KOPT-K1 (cell line): ENCODE results near the gene ADAM22.

Experiments
- H3K27ac ChIP-seq: fragments of 200-600 bp; sonication (generic); 2 replicates; pipeline ENCODE4 v1.5.1; 2016; ENCODE audit warnings: antibody characterized with exemption, mild to moderate bottlenecking, low read depth, low read length; ENCODE audit not compliant: poor library complexity, severe bottlenecking
- H3K36me3 ChIP-seq: fragments of 200-600 bp; sonication (generic); 2 replicates; pipeline ENCODE4 v1.5.1; 2017; ENCODE audit warnings: antibody characterized with exemption, mild to moderate bottlenecking, low read length, moderate library complexity; ENCODE audit not compliant: insufficient read depth
- H3K9me3 ChIP-seq: fragments of 200-600 bp; sonication (generic); 2 replicates; pipeline ENCODE4 v1.5.1; 2017; ENCODE audit warnings: antibody characterized with exemption, low read length, mild to moderate bottlenecking; ENCODE audit not compliant: insufficient read depth, poor library complexity, severe bottlenecking

The ADAM22 gene

GRCh38 chr7:88041583-88041982 lies 107.5 kb downstream of the ADAM22 start:
- Histone ChIP-seq H3K9me3 (no peaks in the 10 kb centered on the region), H3K36me3 (no peaks in the 10 kb centered on the region), H3K27ac (peak overlapping the region; percentile 30)

- Histone ChIP-seq H3K36me3 (no peaks in the 10 kb centered on the region), H3K9me3 (no peaks in the 10 kb centered on the region), H3K27ac (peak overlapping the region; percentile 30)
These were observed 108.1 kb downstream of the ADAM22 start for GRCh38 chr7:88042157-88042556.

DNA sequence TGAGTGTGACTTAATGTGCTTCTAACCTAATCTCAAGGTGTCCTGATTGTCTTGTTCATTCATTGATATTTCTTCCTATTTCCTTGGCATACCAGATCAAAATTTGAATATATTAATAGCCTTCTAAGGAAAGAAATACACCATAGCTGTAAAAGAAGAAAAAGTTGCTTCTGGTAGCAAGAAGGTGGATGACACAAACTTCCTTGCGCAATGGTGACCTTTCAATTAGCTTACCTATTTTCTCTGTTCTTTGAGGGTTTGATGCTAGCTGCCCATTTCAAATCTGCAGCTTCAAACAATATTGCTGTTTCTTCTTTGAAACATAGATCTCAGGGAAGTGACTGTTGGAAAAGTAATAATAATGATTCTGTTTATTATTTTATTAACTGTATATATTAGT lies 108.8 kb downstream of the ADAM22 start:
- Histone ChIP-seq H3K9me3 (no peaks in the 10 kb centered on the region), H3K27ac (peak overlapping the region; percentile 30)

DNA sequence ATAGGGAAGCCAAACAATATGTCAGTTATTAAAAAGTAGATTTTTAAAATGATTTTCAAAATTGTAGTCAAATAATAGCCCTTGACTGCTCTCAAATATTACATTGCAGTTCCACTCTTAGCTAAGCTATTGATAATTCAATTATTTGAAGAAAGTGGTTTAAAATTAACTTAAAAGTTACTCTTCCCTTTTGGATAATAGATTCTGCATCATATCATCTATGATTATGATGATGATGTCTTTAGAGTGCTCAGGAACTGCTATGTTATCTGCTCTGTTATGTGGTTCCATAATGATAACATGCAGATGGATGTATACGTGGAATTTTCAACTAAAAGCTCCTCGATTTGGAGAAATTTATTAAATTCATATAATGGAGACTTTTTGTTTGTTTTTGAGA lies 110.0 kb downstream of the ADAM22 start:
- H3K9me3 ChIP-seq, result no peaks in the 10 kb centered on the region
- no peak overlapping the region for H3K27ac ChIP-seq
- H3K36me3 ChIP-seq, result no peaks in the 10 kb centered on the region

More for the DNA sequence above, 108.8 kb downstream of the ADAM22 start:
- H3K36me3 ChIP-seq, result no peaks in the 10 kb centered on the region

DNA sequence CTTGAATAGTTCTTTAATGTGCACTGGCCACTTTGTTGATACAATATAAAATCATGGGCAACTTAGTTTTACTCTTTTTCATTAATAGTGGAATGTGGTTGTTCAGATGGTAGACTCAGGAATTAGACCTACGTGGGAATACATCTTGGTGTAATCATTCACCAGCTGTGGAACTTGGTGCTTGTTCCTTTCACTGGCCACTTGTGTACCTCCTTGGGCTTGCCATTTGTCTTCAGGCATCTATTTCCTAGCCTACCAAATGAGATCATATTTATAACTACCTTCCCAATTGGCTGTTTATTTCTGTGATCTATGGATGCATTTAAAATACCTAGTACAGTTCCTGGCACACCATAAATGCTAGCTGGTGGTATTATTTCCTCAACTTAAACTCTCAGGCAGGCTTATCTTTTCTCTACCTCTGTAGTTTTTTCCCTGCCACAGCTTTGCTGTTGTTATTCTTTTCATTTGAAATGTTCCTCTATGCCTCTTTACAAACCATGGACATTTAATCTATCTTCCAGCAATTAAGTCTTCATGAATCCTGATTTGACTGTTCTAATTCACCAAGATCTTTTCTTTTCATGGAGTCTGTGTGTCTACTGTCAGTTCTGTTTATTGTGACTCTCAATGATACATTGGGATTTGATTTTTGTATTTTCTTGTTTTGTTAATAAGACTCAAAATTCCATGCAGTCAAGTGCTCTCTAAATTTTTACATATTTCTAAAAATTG lies 113.0 kb downstream of the ADAM22 start:
- H3K27ac ChIP-seq, result no peak overlapping the region
- H3K9me3 ChIP-seq, result no peaks in the 10 kb centered on the region
- no peaks in the 10 kb centered on the region for H3K36me3 ChIP-seq

DNA sequence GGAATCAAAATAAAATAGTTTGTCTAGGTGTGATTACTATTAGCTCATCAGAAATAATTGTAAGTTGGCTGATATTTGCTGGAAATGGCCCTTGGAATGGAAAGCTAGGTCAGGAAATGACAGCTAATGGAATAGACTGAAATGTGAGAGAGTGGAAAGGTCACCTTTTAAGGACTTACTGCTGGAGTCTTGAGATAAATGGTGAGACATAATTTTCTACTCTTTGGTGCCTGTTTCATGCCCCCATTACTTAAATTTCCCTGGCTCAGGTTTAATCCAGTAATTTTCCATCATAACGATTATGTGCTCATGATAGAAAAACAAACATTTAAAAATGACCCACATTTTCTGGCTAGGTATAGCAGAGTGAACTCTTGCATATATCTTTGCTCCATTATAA lies 123.6 kb downstream of the ADAM22 start:
- Histone ChIP-seq H3K27ac (no peak overlapping the region), H3K9me3 (no peaks in the 10 kb centered on the region), H3K36me3 (no peaks in the 10 kb centered on the region)

- Histone ChIP-seq H3K9me3 (no peaks in the 10 kb centered on the region), H3K27ac (no peak overlapping the region), H3K36me3 (no peaks in the 10 kb centered on the region)
These were observed 128.2 kb downstream of the ADAM22 start for GRCh38 chr7:88062238-88062637.

DNA sequence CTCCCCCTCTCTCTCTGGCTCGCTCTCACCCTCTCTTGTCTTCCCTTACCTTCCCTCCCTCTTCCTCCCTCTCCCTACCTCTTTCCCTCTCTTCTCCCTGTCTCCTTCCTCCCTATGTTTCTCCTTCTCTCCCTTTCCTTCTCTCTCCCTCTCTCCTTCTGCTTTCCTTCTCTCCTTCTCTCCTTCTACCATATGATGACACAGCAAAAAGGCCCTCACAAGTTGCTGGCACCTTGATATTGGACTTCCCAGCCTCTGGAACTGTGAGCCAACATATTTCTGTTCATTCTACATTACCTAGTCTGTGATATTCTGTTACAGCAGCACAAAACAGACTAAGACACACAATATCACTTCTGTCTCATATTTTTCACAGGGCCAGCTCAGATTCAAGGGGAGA lies 135.0 kb downstream of the ADAM22 start:
- Histone ChIP-seq H3K36me3 (no peaks in the 10 kb centered on the region), H3K9me3 (no peaks in the 10 kb centered on the region), H3K27ac (no peak overlapping the region)

DNA sequence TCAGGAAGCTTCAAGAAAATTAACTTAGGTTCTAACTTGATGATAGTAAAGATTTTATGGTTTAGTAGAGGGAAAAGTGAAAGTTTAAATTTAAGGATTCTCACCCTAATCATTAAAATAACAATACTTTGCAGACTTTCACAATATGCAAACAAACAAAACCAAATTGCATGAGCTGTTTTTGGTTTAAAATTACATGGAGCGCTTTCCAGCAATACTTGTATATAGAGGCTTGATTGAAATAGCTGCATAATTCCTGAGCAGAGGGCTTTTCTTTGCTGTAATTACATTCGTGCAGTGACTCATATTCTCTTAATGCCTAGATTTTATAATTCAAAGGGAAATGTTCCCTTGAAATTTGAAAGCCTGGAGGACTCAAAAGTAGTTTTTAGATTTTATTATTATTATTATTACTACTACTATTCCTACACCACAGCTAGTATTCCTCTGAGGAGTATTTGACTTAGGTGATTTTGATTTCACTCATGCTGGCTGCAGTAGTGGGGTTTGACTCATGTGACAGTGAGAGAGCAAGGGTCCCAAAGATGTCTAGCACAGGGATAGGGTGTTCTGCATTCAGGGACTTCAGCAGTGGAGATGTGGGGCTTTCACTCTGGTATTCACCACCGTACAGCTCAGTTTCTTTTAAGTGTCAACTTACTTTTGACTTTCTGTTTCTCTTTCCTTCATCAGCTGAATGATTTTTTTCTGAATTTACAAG lies 138.1 kb downstream of the ADAM22 start:
- H3K36me3 ChIP-seq, result no peaks in the 10 kb centered on the region
- no peaks in the 10 kb centered on the region for H3K9me3 ChIP-seq
- H3K27ac ChIP-seq, result peak overlapping the region; percentile 48

DNA sequence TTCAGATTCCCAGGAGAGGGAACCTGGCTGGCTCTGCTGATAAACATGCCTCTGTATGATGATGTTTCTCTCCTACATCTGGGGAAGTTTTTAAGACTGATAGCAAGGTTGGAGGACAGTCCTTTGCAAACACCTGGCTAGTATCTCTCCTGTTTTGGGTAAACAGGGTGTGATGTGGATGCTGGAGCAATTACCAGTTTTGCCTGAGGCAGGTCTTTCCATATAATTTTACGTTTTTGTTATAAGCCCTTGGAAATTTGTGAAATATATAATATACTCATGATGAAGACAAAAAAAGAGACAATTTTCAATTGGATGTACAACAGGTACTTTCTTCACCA lies 138.6 kb downstream of the ADAM22 start:
- Histone ChIP-seq H3K36me3 (no peaks in the 10 kb centered on the region), H3K9me3 (no peaks in the 10 kb centered on the region), H3K27ac (peak overlapping the region; percentile 48)

DNA sequence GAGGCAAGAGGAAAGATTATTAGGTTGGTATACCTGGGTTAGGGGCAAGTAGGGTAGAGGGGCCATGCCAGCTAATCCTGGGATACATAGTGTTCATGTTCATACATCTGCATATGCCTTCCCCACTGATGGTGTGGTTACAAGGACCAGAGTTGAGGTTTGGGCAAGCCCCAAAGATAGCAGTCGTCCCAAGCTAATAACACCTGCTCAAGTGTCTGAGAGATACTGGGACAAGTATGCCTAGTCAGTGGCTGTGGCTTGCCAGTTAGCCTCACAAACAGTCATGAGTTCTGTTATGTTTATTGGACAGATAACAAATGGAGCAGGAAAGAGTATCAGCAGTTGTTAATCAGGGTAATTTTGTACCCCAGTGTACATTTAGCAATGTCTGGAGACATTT lies 139.6 kb downstream of the ADAM22 start:
- no peaks in the 10 kb centered on the region for H3K9me3 ChIP-seq
- no peaks in the 10 kb centered on the region for H3K36me3 ChIP-seq
- peak overlapping the region; percentile 48 for H3K27ac ChIP-seq

GRCh38 chr7:88075216-88075615 lies 141.2 kb downstream of the ADAM22 start:
- H3K36me3 ChIP-seq, result no peaks in the 10 kb centered on the region
- H3K9me3 ChIP-seq, result no peaks in the 10 kb centered on the region
- peak overlapping the region; percentile 31 for H3K27ac ChIP-seq

DNA sequence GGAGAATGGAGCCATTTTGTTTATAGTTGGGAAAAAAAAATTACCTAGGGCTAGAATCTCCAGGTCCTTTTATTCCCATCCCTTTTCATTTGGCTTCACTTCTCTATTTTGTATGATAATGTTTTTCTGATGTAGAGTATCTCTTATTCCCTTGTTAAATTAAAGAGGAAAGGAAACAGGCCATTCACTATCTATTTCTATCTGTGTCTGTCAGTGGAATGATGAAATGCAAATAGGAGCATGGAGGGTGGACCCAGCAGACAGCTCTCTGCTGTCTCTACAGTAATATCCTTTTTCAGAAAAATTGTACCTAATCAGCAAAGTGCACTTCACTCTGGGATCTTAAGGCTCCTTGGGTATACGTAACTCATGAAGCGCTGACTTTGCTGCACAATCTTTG lies 149.8 kb downstream of the ADAM22 start:
- Histone ChIP-seq H3K36me3 (no peaks in the 10 kb centered on the region), H3K27ac (no peak overlapping the region), H3K9me3 (no peaks in the 10 kb centered on the region)

- no peaks in the 10 kb centered on the region for H3K9me3 ChIP-seq
- H3K36me3 ChIP-seq, result no peaks in the 10 kb centered on the region
- peak overlapping the region; percentile 38 for H3K27ac ChIP-seq
These were observed 155.5 kb downstream of the ADAM22 start for GRCh38 chr7:88089561-88089960.

GRCh38 chr7:88090240-88090639 lies 156.2 kb downstream of the ADAM22 start:
- no peaks in the 10 kb centered on the region for H3K9me3 ChIP-seq
- peak overlapping the region; percentile 38 for H3K27ac ChIP-seq
- no peaks in the 10 kb centered on the region for H3K36me3 ChIP-seq

- H3K27ac ChIP-seq, result peak overlapping the region; percentile 38
- H3K36me3 ChIP-seq, result no peaks in the 10 kb centered on the region
- H3K9me3 ChIP-seq, result no peaks in the 10 kb centered on the region
These were observed 156.6 kb downstream of the ADAM22 start for GRCh38 chr7:88090671-88091070.
